Measurements from ENCODE around the gene CRLF1.
A peak's percentile ranks its signal among the peaks of the same experiment; 100 is the strongest.
"Not testable (repeated sequence)": the region's sequence is repeated elsewhere in the genome, so short reads cannot be mapped to it uniquely, and the experiment has no call there.

The CRLF1 gene

DNA sequence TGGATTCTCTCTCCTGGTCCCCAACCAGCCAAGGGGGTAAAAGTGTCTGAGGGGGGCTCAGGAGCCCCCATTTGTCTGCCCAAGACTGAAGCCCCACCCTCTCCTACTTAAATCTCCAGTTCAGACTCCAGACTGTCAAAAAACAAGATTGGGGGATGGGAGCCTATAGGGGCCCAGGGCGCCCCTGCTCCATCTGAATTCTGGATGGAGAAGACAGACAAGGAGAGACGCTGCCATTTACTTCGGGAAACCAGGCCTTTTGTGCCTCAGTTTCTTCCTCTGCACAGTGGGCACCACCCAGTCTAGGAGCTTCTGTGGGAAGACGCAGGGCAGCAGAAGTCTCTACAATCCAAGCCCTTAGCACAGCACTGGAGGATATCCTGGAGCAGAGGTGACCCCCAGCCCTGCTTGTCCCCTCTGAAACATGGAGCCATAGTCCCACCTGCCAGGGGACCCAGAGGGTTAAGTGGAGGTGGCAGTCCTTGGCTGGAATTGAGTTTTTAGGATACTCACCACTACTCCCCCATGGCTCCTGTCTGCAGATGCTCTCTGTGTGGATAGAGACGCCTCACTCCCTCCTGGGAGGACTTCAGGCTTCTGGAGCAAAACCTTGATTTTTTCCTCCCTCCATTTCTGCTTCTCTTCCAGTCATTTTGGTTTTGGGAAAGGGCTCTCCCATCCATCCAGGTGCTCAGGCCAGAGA, 1.7 kb upstream of the CRLF1 start:
- DNase-seq, result no peak

- no peak for DNase-seq
Measured at GRCh38 chr19:18607226-18608101, 865 bp upstream of the CRLF1 start.

- no peak for DNase-seq
Measured at GRCh38 chr19:18605546-18606280, 886 bp downstream of the CRLF1 start.

- DNase-seq, result no peak
Measured at GRCh38 chr19:18605196-18605545, 1.4 kb downstream of the CRLF1 start.

- DNase-seq, result no peak
Measured at GRCh38 chr19:18604820-18605159, 1.8 kb downstream of the CRLF1 start.

GRCh38 chr19:18603958-18604819, 2.4 kb downstream of the CRLF1 start:
- DNase-seq, result no peak

GRCh38 chr19:18603255-18603957, 3.2 kb downstream of the CRLF1 start:
- no peak for DNase-seq

- no peak for DNase-seq
Measured at GRCh38 chr19:18601875-18602274, 4.7 kb downstream of the CRLF1 start.

GRCh38 chr19:18600692-18601397, 5.8 kb downstream of the CRLF1 start:
- DNase-seq, result not testable (repeated sequence)

DNA sequence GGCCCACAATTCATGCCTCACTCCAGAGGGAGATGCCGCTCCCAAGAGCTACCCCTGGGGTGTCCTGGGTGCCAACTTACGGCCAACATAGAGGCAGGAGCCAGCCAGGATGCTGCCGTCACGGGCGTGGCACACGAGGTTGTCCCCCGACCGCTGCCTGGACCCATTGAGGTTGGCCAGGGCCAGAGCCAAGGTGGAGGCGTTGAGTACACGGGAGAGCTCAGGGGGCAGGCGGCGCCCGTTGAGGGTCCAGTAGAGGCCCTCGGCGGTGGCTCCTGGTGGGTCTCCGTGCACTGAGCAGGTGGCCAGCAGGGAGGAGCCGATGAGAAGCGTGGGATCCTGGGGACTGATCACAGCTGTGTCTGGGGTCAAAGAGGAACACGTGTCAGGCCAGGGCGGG, 7.1 kb downstream of the CRLF1 start:
- DNase-seq, result no peak

DNA sequence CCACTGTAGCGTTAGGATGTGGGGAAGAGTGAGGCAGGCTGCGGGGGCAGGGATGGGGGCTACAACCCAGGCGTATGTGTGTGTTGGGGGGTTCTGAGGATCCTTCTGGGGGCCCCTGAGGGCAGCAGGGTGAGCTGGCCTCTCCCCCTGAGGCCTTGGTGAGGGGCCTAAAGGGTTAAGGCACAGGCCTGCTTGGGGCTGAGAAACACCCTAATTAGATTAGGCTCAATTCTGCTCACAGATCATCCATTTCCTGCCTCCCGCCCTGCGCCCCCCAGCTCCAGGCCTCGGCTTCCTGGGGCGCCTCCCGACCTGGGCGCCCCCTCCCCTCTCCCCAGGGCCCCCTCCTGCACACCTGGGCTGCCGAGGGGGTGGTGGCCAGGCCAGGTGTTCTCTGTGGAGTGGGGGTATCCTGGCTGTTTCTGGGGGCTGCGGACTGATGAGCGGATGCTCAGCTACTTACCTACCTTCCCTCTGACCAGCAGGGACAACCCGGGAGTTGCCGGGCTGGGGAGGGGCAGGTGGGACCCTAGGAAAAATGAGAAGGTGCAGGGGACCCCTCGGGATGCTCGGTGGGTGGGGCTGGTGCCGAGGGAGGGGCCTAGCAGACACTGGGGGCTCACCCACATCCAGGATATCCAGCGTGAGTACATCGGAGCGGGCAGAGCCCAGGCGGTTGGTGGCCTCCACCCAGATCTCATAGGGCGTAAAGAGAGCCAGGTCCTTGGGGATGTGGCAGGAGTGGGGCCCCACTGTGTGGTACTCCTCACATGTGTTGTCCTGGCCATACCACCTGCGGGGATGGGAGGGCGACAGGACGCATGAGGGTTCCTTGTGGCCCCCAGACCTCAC, 8.6 kb downstream of the CRLF1 start:
- DNase-seq, result no peak

DNA sequence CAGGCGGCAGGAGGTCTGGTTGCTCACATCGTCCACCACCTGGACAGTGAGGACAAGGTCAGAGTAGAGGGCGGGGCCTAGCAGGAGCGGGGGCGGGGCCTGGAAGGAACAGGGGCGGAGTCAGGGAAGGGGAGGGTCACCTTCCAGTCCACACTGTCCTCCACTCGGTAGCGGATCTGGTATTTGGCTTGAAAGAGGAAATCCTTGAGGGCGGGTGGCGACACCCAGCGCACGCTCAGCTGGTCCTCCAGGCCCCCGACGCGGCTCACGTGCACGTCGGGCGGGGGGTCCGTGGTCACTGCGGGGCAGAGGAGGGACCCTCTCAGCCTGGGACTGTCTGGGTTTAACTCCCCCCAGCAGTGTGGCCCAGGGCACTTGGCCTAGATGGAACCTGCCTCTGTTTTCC, 9.8 kb downstream of the CRLF1 start:
- no peak for DNase-seq

- no peak for DNase-seq
Measured at GRCh38 chr19:18595475-18595874, 11.1 kb downstream of the CRLF1 start.

DNA sequence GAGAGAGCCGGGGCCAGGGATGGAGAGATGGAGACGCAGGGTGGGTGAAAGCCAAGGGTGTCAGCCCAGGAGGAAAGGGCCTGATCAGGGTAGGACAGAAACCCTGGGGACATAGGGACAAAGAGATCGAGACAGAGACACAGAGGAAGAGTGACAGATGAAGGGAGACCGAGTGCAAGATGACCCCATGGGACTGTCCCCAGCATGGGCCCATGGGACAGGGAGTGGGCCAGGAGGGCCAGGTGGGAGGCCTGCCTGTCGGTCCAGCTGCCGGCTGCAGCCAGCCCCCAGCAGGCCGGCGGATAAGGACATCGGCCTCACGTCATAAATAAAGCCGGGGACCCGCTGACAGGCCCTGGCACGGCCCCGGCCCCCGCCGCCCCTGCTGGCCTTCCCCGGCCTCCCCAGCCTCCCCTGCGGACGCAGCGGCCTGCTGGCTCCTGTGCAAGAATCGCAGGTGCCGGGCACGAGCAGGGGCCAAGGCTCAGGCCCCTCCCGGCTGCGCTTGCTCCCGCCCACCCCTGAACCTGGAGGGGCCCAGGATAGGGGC, 11.7 kb downstream of the CRLF1 start:
- no peak for DNase-seq

DNA sequence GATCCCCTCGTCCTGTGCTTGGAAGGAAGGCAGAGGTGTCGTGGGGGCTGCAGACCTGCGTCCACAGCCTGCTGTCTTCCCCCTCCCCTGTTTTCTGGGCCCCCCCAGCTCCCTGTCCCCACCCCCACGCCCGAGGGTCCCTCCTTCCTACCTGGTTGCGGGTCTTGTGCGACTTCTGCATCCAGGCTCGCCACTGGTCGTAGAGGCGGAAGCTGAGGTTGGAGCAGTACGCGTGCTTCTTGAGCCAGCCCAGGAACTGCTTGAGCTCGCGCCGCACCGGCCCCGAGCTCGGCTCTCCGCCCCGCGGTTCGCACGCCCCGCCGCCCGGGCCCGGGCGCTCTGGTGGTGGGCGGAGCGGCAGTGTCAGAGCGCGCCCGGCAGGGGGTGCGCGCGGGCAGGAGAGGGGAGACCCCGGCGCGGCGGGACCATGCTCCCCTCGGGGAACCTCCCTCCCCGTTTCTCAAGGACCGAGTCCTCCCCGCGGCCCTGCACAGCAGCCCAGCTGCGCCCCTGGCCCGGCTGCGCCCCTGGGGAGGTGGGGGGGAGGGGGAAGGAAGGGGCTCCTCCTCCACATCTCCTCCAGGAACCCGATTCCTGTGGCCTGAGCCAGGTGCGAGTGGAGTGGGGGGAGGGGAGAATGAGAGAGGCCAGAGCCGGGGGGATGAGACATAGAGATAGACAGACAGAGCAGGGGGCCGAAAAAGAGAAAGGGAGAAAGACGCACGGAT, 12.3 kb downstream of the CRLF1 start:
- peak; percentile 67 for DNase-seq

DNA sequence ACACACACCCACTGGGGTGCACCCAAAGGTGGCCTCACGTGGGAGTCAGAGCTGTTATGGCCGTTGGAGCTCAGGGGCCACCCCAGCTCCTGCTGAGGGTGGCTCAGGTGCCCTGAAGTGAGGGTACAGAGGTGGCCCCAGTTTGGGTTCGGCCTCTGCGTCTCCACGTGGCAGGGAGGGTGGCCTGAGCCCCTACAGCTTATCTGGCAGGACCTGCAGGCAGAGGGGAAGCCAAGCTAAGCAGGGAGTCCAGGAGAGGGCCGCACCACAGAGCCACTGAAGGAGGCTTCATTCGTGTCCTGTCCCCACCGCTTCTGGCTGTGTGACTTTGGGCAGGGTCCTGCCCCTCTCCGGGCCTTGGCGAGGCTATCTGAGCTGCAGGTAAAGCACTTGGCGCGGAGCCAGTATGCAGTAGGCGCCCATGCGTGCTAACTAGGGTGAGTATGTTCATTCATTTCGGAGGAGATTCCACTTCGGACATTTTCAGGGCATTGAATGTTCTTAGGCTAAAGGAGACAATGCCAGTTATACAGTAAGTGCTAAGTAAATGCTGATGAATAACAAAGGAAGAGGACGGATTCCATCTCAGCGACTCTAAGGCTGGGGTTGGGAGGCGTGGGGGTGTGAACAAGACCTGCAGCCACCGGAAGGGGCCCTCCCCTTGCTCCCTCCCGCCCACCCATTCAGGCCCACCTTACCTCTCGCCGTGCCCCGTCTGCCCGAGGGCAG, 13.1 kb downstream of the CRLF1 start:
- no peak for DNase-seq

DNA sequence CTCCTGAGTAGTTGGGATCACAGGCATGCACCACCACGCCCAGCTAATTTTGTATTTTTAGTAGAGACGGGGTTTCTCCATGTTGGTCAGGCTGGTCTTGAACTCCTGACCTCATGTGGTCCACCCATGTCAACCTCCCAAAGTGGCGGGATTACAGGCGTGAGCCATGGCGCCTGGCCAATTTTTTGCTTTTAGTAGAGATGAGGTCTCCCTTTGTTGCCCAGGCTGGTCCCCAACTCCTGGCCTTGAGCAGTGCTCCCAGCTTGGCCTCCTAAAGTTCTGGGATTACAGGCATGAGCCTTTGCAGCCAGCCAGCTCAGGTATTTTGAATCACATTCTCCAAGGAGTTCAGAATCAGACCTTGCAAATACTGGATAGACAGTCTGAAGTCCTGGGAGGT, 13.9 kb downstream of the CRLF1 start:
- DNase-seq, result not testable (repeated sequence)

- DNase-seq, result no peak
Measured at GRCh38 chr19:18591735-18592385, 14.7 kb downstream of the CRLF1 start.
